ENCODE data around the gene MATCAP1.

DNA sequence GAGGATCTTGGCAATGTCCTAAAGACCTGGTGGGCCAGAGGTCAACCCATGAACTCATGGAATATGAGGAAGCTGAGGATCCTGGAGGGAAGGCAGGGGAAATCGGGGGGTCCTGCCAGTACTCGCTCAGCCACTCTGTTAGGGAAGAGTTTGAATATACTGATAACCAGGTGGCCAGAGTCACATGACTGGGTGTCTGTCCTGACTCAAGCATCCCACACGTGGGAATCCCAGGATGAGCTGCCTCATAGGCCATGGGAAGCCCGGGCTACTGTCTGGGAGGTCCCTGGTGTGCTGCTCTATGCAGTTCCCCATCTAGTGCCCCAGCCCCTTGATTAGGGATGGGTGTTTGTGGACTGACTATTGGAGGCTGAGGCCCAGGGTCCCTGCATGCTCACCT lies 4.6 kb upstream of the MATCAP1 start:
- TF ChIP-seq, protein P1, sequence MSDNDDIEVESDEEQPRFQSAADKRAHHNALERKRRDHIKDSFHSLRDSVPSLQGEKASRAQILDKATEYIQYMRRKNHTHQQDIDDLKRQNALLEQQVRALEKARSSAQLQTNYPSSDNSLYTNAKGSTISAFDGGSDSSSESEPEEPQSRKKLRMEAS (IDR thresholded peaks at IDR 0.05), result no peak
- TF ChIP-seq CBX2 (IDR thresholded peaks at IDR 0.05; ENCODE audit: borderline replicate concordance, low read depth) (no peak), POLR2A (IDR thresholded peaks at IDR 0.05; ENCODE audit: low read length) (no peak), RNF2 (IDR thresholded peaks at IDR 0.05; ENCODE audit: borderline replicate concordance, low read depth) (no peak), MAZ (IDR thresholded peaks at IDR 0.05; ENCODE audit: borderline replicate concordance, low read depth, low read length) (no peak), ESRRA (IDR thresholded peaks at IDR 0.05; ENCODE audit: borderline replicate concordance, low read length) (no peak), ZNF302 (CRISPR knock-in tag; IDR thresholded peaks at IDR 0.05) (no peak), KDM5A (IDR thresholded peaks at IDR 0.05) (no peak), EP300 (IDR thresholded peaks at IDR 0.05) (no peak), JUN (IDR thresholded peaks at IDR 0.05) (no peak), POLR2AphosphoS2 (conservative IDR thresholded peaks at IDR 0.05; ENCODE audit: low read length) (no peak)
- TF ChIP-seq, protein P2, sequence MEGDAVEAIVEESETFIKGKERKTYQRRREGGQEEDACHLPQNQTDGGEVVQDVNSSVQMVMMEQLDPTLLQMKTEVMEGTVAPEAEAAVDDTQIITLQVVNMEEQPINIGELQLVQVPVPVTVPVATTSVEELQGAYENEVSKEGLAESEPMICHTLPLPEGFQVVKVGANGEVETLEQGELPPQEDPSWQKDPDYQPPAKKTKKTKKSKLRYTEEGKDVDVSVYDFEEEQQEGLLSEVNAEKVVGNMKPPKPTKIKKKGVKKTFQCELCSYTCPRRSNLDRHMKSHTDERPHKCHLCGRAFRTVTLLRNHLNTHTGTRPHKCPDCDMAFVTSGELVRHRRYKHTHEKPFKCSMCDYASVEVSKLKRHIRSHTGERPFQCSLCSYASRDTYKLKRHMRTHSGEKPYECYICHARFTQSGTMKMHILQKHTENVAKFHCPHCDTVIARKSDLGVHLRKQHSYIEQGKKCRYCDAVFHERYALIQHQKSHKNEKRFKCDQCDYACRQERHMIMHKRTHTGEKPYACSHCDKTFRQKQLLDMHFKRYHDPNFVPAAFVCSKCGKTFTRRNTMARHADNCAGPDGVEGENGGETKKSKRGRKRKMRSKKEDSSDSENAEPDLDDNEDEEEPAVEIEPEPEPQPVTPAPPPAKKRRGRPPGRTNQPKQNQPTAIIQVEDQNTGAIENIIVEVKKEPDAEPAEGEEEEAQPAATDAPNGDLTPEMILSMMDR (IDR thresholded peaks at IDR 0.05), result no peak
- TF ChIP-seq, protein P3, sequence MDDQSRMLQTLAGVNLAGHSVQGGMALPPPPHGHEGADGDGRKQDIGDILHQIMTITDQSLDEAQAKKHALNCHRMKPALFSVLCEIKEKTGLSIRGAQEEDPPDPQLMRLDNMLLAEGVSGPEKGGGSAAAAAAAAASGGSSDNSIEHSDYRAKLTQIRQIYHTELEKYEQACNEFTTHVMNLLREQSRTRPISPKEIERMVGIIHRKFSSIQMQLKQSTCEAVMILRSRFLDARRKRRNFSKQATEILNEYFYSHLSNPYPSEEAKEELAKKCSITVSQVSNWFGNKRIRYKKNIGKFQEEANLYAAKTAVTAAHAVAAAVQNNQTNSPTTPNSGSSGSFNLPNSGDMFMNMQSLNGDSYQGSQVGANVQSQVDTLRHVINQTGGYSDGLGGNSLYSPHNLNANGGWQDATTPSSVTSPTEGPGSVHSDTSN (IDR thresholded peaks at IDR 0.05), result no peak
- TF ChIP-seq, protein P4, sequence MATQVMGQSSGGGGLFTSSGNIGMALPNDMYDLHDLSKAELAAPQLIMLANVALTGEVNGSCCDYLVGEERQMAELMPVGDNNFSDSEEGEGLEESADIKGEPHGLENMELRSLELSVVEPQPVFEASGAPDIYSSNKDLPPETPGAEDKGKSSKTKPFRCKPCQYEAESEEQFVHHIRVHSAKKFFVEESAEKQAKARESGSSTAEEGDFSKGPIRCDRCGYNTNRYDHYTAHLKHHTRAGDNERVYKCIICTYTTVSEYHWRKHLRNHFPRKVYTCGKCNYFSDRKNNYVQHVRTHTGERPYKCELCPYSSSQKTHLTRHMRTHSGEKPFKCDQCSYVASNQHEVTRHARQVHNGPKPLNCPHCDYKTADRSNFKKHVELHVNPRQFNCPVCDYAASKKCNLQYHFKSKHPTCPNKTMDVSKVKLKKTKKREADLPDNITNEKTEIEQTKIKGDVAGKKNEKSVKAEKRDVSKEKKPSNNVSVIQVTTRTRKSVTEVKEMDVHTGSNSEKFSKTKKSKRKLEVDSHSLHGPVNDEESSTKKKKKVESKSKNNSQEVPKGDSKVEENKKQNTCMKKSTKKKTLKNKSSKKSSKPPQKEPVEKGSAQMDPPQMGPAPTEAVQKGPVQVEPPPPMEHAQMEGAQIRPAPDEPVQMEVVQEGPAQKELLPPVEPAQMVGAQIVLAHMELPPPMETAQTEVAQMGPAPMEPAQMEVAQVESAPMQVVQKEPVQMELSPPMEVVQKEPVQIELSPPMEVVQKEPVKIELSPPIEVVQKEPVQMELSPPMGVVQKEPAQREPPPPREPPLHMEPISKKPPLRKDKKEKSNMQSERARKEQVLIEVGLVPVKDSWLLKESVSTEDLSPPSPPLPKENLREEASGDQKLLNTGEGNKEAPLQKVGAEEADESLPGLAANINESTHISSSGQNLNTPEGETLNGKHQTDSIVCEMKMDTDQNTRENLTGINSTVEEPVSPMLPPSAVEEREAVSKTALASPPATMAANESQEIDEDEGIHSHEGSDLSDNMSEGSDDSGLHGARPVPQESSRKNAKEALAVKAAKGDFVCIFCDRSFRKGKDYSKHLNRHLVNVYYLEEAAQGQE (IDR thresholded peaks at IDR 0.05), result no peak
